Activated B cell treated with CpG ODN at 0.5 μM for 24 hours (primary cell): ENCODE results near the gene ZCCHC7. TPM values are rescaled to one million over a fixed set of nuclear protein-coding genes. Genes with fewer than 3 reads are reported as not detected.

Source experiments
- ATAC-seq: fragments of 200-7000 bp; cut with Tn5 transposase; one replicate; pipeline ENCODE4 v1.10.0; 2021; ENCODE audit warnings: low read depth, mild to moderate bottlenecking, moderate library complexity
- CTCF ChIA-PET: fragments of 350-600 bp; sonication (Branson Sonifier 250); formaldehyde crosslinking; loops from one replicate; lab custom pipeline; 2021; ENCODE audit warnings: antibody characterized with exemption; lab: Charles Lee
- POLR2A ChIA-PET: fragments of 350-600 bp; sonication (Branson Sonifier 250); formaldehyde crosslinking; loops from one replicate; lab custom pipeline; 2021; ENCODE audit warnings: antibody characterized with exemption; lab: Charles Lee
- DNase-seq: peaks from one replicate; pipeline ENCODE4 v3.0.0; 2022
- H3K27ac Mint-ChIP-seq: one replicate; pipeline ENCODE4 v1.8.0; 2020; ENCODE audit warnings: mixed read lengths
- H3K27me3 Mint-ChIP-seq: one replicate; pipeline ENCODE4 v1.8.0; 2021; ENCODE audit warnings: mixed read lengths
- H3K36me3 Mint-ChIP-seq: one replicate; pipeline ENCODE4 v1.8.0; 2021; ENCODE audit warnings: low read depth, mixed read lengths
- H3K4me1 Mint-ChIP-seq: one replicate; pipeline ENCODE4 v1.8.0; 2021; ENCODE audit warnings: mixed read lengths
- H3K4me3 Mint-ChIP-seq: one replicate; pipeline ENCODE4 v1.8.0; 2020; ENCODE audit warnings: mild to moderate bottlenecking, mixed read lengths
- H3K9me3 Mint-ChIP-seq: one replicate; pipeline ENCODE4 v1.8.0; 2020; ENCODE audit warnings: mixed read lengths
- CTCF ChIP-seq: fragments of 200-600 bp; IDR thresholded peaks from one replicate; pipeline ENCODE4 v1.8.0; 2022; ENCODE audit warnings: antibody characterized with exemption, mild to moderate bottlenecking
- intact Hi-C: fragments of 100-400 bp; cut with micrococcal nuclease; formaldehyde crosslinking; loops from one replicate; pipeline ENCODE4 v1.15.1; 2024
- total RNA-seq: library from RNA; stranded (reverse); gene quantifications from 2 replicates; pipeline ENCODE4 v1.2.3, GENCODE V29; 2022

Gene ZCCHC7
- total RNA-seq, 1 donor from 2014 or later, result 70.3 TPM

- no peaks in the 10 kb centered on the region for H3K9me3 Mint-ChIP-seq
- peaks cover 28% of the 10 kb centered on the region for H3K4me1 Mint-ChIP-seq
- CTCF ChIA-PET, result no interaction called here
- TF ChIP-seq CTCF, result no peak
- POLR2A ChIA-PET, result interaction anchor here (0.6 to 1.0 kb wide), 2 partner anchors 16 to 215 kb away, joined by 3 to 4 read pairs; no protein-coding TSS in a partner anchor
- H3K36me3 Mint-ChIP-seq, result peaks cover 3% of the 10 kb centered on the region
- DNase-seq (no peak), ATAC-seq (no peak)
- H3K27me3 Mint-ChIP-seq, result no peaks in the 10 kb centered on the region
- intact Hi-C loops, result no loop called here
- no peak overlapping the region for H3K27ac Mint-ChIP-seq
- no peak overlapping the region for H3K4me3 Mint-ChIP-seq
Observed at GRCh38 chr9:37096628-37097027, 23.7 kb upstream of the ZCCHC7 start.

DNA sequence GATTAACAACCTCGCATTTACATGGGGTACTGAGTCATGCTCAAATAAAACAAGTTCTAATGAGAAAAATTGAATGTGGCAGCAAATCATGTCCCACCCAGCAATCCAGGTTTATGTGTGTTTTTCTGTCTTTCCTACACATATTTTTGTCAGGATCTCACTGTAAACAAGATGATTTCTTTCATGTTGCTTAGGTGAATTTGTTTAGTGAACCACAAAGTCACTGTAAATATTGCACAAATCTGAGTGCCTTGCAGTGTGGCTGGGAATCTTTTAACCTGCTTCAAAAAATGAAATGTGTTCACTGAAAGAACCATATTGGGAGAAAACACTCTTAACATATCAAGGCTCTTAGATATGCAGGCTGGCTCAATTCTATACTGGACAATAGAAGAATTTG is 23.1 kb upstream of the ZCCHC7 start:
- POLR2A ChIA-PET, result no interaction called here
- DNase-seq (no peak), ATAC-seq (no peak)
- peaks cover 32% of the 10 kb centered on the region for H3K4me1 Mint-ChIP-seq
- no peak overlapping the region for H3K4me3 Mint-ChIP-seq
- no peaks in the 10 kb centered on the region for H3K27me3 Mint-ChIP-seq
- H3K36me3 Mint-ChIP-seq, result no peaks in the 10 kb centered on the region
- no peak for TF ChIP-seq CTCF
- H3K27ac Mint-ChIP-seq, result no peak overlapping the region
- H3K9me3 Mint-ChIP-seq, result no peaks in the 10 kb centered on the region
- CTCF ChIA-PET, result no interaction called here
- intact Hi-C loops, result no loop called here

DNA sequence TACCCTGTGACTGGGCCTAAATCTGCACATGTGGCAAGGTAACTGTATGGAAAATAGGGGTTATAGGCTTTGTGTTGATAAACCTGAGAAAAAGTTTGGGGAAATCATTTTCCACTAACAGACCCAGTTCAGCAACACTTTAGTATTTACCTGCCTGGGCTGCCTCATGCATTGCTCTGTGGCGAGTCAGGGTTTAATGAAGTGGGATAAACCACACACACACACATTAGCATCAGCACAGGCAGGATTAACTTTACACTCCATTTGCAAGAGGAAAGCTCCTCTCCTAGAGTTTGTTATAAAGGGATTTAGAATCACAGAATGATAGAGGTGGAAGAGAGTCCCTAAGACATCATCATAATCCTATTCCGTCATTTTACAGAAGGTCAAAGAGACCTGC is 20.0 kb upstream of the ZCCHC7 start:
- peak overlapping the region; percentile 24 for H3K4me3 Mint-ChIP-seq
- no peak for ATAC-seq
- POLR2A ChIA-PET, result interaction anchor here (0.6 to 2.4 kb wide), 12 partner anchors 11 to 271 kb away, joined by 3 to 10 read pairs (median 4); partner anchors contain the start of genes PAX5 and ZCCHC7
- H3K4me1 Mint-ChIP-seq, result peaks cover 44% of the 10 kb centered on the region
- TF ChIP-seq CTCF, result no peak
- DNase-seq, result no peak
- intact Hi-C loops, result loop anchor here (2.0 kb wide), 2 partner anchors 16 to 20 kb away; partner anchors contain the start of gene ZCCHC7
- H3K36me3 Mint-ChIP-seq, result no peaks in the 10 kb centered on the region
- no peaks in the 10 kb centered on the region for H3K9me3 Mint-ChIP-seq
- CTCF ChIA-PET, result interaction anchor here (0.6 kb wide), 1 partner anchor 227 kb away, joined by 3 read pairs; no protein-coding TSS in a partner anchor
- no peaks in the 10 kb centered on the region for H3K27me3 Mint-ChIP-seq
- H3K27ac Mint-ChIP-seq, result peak overlapping the region; percentile 77

DNA sequence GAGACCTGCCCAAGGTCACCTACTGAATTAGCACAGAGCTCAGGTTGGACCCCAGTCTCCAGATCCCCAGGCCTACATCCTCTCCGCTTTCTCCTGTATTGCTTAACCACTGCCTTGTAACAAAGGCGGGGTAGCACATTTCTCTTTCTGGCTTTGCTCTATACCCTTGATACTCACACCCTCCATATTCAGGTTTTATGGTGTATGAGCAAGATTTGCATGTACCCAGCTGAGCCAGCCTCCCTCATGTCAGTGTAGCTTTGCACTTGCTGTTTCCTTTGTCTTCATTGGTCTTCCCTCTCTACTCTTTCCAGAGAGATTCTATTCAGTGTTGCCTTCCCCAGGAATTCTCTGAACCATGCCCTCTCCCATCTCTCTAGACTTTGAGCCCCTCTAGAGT is 19.6 kb upstream of the ZCCHC7 start:
- intact Hi-C loops, result loop anchor here (2.0 kb wide), 2 partner anchors 16 to 20 kb away; partner anchors contain the start of gene ZCCHC7
- Mint-ChIP-seq H3K27ac (peak overlapping the region; percentile 77), H3K4me3 (peak overlapping the region; percentile 24), H3K36me3 (no peaks in the 10 kb centered on the region), H3K4me1 (peaks cover 45% of the 10 kb centered on the region), H3K9me3 (no peaks in the 10 kb centered on the region), H3K27me3 (no peaks in the 10 kb centered on the region)
- DNase-seq (no peak), ATAC-seq (peak; percentile 99)
- CTCF ChIA-PET, result no interaction called here
- TF ChIP-seq CTCF, result no peak
- POLR2A ChIA-PET, result interaction anchor here (0.6 to 2.4 kb wide), 12 partner anchors 11 to 270 kb away, joined by 3 to 10 read pairs (median 4); partner anchors contain the start of genes PAX5 and ZCCHC7

GRCh38 chr9:37102486-37102885 is 17.9 kb upstream of the ZCCHC7 start:
- H3K4me1 Mint-ChIP-seq, result peaks cover 53% of the 10 kb centered on the region
- no peak for TF ChIP-seq CTCF

More at GRCh38 chr9:37102486-37102885, 17.9 kb upstream of the ZCCHC7 start:
- Mint-ChIP-seq H3K27ac (no peak overlapping the region), H3K36me3 (no peaks in the 10 kb centered on the region), H3K4me3 (no peak overlapping the region), H3K27me3 (no peaks in the 10 kb centered on the region), H3K9me3 (no peaks in the 10 kb centered on the region)
- no peak for ATAC-seq
- ChIA-PET POLR2A (interaction anchor here (0.7 to 2.4 kb wide), 2 partner anchors 16 to 18 kb away, joined by 4 to 10 read pairs; partner anchors contain the start of gene ZCCHC7), CTCF (no interaction called here)
- DNase-seq, result no peak
- intact Hi-C loops, result no loop called here
